T-helper 2 cell (primary cell): ENCODE measurements around the gene FNBP1L.
A peak's percentile ranks its signal among the peaks of the same experiment; 100 is the strongest.

Experiments
- DNase-seq, 5 experiments: peaks; one replicate each; pipeline versions ENCODE4 v3.0.0 to v3.0.0-alpha.2; 2012 to 2022
- total RNA-seq, 2 donors: gene quantifications; one replicate each; lab custom pipeline; 2026; lab: John Stamatoyannopoulos, UW

The FNBP1L gene
- total RNA-seq: 5.0 to 8.4 reads per million in 2 donors

GRCh38 chr1:93447481-93448291 is at the start of gene FNBP1L:
Gene FNBP1L (plus strand): TSS chr1:93448118. CDS start chr1:93448282, 164 bp downstream.
- peak; percentile 29 to 60 (median 42) for DNase-seq

DNA sequence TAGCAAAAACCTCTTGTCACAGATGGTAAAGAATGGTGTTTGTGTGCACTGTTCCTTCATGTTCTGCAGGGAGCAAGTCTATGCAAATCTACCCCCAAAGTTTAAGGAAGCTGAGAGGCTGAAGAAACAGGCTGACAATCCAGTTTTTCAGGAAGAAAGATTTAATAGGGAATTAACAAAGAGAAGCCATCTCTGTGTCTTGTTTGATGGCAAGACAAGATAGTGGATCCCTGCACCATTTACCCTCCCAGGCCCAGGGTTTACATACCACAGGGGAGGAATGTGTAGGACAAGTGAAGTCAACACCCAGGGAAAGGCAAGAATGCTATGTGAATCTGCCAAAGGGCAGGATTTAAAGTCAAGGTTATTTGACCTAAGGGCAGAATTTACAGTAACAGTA is 48.1 kb upstream of the FNBP1L start:
- DNase-seq: no peak

DNA sequence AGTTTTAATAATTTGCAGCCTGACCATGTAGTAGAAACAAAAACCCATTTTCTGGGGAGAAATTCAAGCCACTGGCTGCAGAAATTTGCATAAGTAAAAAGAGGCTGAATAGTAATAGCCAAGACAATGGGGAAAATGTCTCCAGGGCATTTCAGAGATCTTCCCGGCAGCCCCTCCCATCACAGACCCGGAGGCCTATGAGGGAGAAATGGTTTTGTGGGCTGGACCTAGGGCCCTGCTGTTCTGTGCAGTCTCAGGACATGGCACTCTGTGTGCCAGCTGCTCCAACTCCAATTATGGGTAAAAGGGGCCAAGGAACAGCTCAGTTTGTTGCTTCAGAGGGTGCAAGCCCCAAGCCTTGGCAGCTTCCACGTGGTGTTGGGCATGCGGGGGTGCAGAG is 39.7 kb upstream of the FNBP1L start:
- no peak for DNase-seq

- no peak for DNase-seq
These were observed 36.9 kb upstream of the FNBP1L start for GRCh38 chr1:93411000-93411399.

GRCh38 chr1:93414749-93415148 is 33.2 kb upstream of the FNBP1L start:
- no peak for DNase-seq

GRCh38 chr1:93415296-93415695 is 32.6 kb upstream of the FNBP1L start:
- no peak for DNase-seq

GRCh38 chr1:93416183-93416582 is 31.7 kb upstream of the FNBP1L start:
- DNase-seq: no peak

- peak in 1 of 5 experiments; percentile 6 for DNase-seq
These were observed 28.6 kb upstream of the FNBP1L start for GRCh38 chr1:93419344-93419743.

- DNase-seq: no peak
These were observed 27.5 kb upstream of the FNBP1L start for GRCh38 chr1:93420400-93420799.

DNA sequence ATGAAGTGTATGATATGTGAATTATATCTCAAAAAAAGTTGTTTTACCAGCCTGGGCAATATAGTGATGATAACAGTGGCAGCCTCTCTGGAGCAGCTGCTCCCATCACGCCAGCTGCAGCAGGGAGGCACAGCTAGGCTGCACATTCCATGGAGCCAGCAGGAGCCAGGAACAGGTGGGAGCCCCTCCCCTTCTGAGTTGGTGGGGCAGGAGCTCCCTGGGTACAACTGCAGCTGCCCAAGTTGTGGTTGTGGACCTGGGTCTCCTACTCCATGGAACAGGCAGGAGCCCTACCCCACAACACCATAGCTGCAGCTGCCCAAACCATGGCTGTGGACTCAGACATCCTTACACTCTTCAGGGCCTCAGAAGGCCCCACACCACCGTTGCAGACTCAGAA is 21.7 kb upstream of the FNBP1L start:
- no peak for DNase-seq

DNA sequence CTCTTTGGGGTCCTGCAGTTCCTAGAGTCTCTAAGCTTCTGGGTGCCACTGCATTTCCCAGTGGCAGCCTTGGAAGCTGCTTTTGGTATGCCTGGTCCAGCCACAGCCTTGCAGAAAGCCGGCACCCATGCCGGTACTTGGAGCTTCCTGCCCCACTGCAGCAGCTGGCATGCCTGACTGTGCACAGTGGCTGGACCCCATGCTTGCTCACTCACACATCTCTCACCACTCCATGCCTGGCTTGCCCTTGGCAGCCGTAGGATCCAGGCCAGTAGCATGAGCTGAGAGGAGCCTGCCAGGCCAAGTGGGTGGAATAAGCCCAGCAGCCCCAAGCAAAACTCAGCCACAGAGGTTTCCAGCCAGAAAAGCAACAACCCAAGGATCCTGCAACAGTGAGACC is 20.3 kb upstream of the FNBP1L start:
- no peak for DNase-seq

- DNase-seq: no peak
These were observed 14.4 kb upstream of the FNBP1L start for GRCh38 chr1:93433407-93433961.

DNA sequence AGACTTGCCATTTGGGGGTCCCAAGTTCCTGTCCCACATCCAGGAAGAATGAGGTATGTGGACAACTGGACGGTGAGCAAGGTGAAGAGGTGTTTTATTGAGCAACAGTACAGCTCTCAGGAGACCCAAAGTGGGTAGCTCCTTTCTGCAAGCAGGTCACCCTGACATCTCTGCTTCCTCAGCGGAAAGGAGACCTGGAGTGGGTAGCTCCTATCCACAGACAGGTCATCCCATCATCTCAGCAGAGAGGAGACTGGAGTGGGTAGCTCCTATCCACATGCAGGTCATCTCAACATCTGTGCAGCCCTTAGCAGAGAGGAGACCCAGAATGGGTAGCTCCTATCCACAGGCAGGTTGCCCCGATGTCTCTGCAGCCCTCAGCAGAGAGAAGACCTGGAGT is 13.8 kb upstream of the FNBP1L start:
- no peak for DNase-seq

DNA sequence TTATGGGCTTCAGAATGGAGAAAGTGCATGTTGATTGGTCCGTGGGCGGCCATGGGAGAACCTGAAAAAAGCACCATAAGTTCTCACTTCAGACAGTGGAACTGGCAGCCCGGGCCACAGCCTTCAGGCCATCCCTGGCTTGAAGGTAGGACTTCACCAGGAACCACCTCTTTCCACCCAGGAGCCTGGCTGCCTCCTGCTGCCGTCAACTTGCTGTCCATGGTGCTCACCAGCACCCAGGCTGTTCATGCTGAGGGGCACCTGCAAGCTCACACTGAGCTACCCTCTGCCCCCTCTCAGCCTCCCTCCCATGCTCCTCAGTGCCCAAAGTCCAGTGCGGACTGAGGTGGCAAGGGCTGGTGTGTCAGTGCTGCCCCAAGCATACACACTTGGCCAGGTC is 12.9 kb upstream of the FNBP1L start:
- DNase-seq: no peak

- DNase-seq: no peak
These were observed 12.5 kb upstream of the FNBP1L start for GRCh38 chr1:93435443-93435842.

GRCh38 chr1:93436496-93436895 is 11.4 kb upstream of the FNBP1L start:
- no peak for DNase-seq

GRCh38 chr1:93437976-93438605 is 9.8 kb upstream of the FNBP1L start:
- peak in 1 of 5 experiments; percentile 56 for DNase-seq

- no peak for DNase-seq
These were observed 9.2 kb upstream of the FNBP1L start for GRCh38 chr1:93438716-93439115.

DNA sequence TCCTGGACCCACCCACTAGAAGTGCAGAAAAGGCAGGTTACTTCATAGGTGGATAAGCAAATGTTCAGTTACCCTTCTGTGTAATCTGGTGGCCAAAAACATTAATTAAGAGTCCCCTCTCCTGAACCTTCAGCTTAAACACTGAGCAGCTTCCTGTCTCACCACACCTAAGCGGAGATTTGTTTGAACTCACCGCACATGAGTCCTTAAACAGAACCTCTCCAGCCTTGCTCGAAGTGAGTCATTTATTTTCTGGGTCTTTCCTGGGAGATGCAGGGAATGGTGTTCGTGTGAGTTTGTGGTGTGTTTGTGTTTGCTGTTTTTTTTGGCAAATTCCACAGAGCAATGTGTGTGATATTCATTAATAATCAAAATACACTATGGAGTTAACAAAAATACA is 7.6 kb upstream of the FNBP1L start:
- no peak for DNase-seq

- no peak for DNase-seq
These were observed 7.2 kb upstream of the FNBP1L start for GRCh38 chr1:93440706-93441105.

DNA sequence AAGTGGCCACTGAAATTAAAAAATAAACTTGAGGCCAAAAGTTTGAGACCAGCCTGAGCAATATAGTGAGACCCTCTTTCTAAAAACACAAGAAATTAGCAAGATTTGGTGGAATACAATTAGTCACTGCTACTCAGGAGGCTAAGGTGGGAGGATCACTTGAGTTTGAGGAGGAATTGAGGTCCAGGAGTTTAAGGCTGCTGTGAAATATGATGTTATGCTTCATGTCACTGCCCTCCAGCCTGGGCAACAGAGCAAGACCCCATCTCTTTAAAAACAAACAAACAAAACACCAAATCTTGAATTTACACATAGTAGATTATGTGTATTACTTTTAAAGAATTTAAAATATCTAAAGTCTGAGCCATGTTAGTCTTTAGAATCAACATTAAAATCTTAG is 6.3 kb upstream of the FNBP1L start:
- DNase-seq: no peak

GRCh38 chr1:93442008-93442666 is 5.8 kb upstream of the FNBP1L start:
- peak in 1 of 5 experiments; percentile 22 for DNase-seq

DNA sequence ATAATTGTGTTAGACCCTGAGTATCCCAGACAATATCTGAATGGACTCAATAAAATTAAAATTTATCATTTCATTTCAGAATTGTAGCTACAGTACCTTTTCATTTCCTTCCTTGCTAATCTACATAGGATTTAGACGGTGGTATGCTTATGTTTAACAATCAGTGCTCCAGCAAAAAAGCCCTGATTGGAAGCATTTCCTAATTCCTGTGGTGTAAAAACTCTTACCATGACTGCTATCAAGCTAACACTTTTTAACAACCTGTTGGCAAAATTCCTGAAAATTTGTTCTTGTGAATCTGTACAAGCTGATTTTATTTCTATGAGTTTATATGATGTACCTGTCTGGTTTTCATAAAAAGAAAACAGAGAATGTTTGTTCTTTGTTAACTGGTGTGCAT is 5.2 kb upstream of the FNBP1L start:
- DNase-seq: no peak
